Effector memory CD4-positive, alpha-beta T cell (primary cell): ENCODE measurements around the gene SLC18B1.

ENCODE experiments used
- DNase-seq, 3 donors: peaks; one replicate each; pipeline ENCODE4 v3.0.0-alpha.2; 2020
- H3K27ac ChIP-seq: 2 replicates; pipeline ENCODE4 v1.7.0; 2013; ENCODE audit warnings: mild to moderate bottlenecking, low read length, moderate library complexity; ENCODE audit not compliant: insufficient read depth, poor library complexity, severe bottlenecking
- H3K27me3 ChIP-seq: replicated peaks from 2 replicates; pipeline ENCODE4 v1.7.0; 2013; ENCODE audit warnings: mild to moderate bottlenecking, low read length; ENCODE audit not compliant: insufficient read depth, control insufficient read depth, poor library complexity, severe bottlenecking
- H3K36me3 ChIP-seq: 2 replicates; pipeline ENCODE4 v1.7.0; 2013; ENCODE audit warnings: mild to moderate bottlenecking, low read length, moderate library complexity; ENCODE audit not compliant: control insufficient read depth, insufficient read depth
- H3K4me1 ChIP-seq: 2 replicates; pipeline ENCODE4 v1.7.0; 2013; ENCODE audit warnings: low read length, mild to moderate bottlenecking; ENCODE audit not compliant: control insufficient read depth, insufficient read depth, poor library complexity, severe bottlenecking
- H3K4me3 ChIP-seq: 2 replicates; pipeline ENCODE4 v1.7.0; 2013; ENCODE audit warnings: low read length, low read depth, mild to moderate bottlenecking; ENCODE audit not compliant: insufficient read depth, poor library complexity, severe bottlenecking
- H3K9me3 ChIP-seq: 2 replicates; pipeline ENCODE4 v1.7.0; 2013; ENCODE audit warnings: mild to moderate bottlenecking, low read length, moderate library complexity; ENCODE audit not compliant: control insufficient read depth

SLC18B1 gene

DNA sequence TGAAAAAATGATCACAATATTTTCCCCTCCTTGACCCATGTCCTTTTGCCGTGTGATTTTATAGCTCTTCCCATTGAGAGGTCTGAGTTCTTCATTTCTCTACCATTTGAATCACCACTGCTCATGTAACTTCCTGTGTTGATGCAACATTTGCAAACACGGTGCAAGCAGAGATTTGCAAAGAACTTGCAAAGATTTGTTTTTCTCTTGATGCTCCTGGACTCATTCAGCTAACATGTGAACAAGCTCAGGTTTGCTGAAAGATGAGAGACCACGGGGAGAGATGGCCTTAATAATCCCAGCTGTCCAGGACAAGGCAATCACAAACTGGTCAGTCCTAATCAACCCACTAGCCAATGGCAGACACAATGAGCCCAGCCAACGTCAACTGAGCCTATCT is 49.3 kb downstream of the SLC18B1 start:
- H3K27ac ChIP-seq, result no peak overlapping the region
- no peaks in the 10 kb centered on the region for H3K27me3 ChIP-seq
- DNase-seq, result no peak
- no peaks in the 10 kb centered on the region for H3K4me1 ChIP-seq
- H3K4me3 ChIP-seq, result no peak overlapping the region
- no peaks in the 10 kb centered on the region for H3K9me3 ChIP-seq
- no peaks in the 10 kb centered on the region for H3K36me3 ChIP-seq

- no peak for DNase-seq
- no peak overlapping the region for H3K27ac ChIP-seq
Observed at GRCh38 chr6:132748446-132748845, 50.0 kb downstream of the SLC18B1 start.

DNA sequence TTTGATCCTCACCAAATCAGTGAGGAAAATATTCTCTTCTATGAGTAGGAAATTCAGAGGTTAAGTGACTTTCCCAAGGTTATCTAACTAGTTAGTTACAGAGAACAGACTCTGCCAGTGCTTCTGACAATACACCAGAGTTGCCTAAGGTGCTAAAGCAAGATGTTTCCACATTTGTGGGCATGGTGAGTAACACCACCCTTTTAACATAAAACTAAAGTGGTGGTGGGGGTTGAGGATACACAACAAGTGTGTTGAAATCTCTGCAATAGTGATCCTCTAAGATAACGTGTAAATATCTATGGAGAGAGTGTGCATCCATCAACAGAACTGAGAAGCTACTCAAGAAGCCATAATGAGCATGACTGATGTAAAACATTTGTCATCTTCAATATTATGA is 52.4 kb downstream of the SLC18B1 start:
- Histone ChIP-seq H3K27ac (no peak overlapping the region), H3K9me3 (no peaks in the 10 kb centered on the region), H3K36me3 (no peaks in the 10 kb centered on the region), H3K4me3 (no peak overlapping the region), H3K27me3 (no peaks in the 10 kb centered on the region), H3K4me1 (no peaks in the 10 kb centered on the region)
- DNase-seq, result no peak

More at GRCh38 chr6:132748446-132748845, 50.0 kb downstream of the SLC18B1 start:
- no peaks in the 10 kb centered on the region for H3K4me1 ChIP-seq
- H3K36me3 ChIP-seq, result no peaks in the 10 kb centered on the region
- H3K4me3 ChIP-seq, result no peak overlapping the region
- no peaks in the 10 kb centered on the region for H3K27me3 ChIP-seq
- no peaks in the 10 kb centered on the region for H3K9me3 ChIP-seq

DNA sequence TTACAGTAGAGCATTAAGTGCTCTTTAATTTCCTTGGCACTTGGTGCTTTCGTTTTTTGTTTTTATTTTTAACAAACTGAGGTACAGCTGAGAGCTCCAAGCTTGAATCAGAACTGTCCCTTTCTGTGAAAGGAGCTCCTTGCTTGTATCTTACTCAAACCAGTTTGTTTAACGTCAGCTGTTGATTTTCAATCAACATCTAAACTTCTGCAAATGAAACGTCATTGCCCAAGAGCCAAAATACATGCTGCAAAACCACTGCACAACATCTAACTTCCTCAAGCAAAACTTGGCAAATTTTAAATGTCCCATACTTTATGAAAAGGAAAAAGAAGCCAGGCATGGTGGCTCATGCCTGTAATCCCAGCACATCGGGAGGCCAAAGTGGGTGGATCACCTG is 55.9 kb downstream of the SLC18B1 start:
- Histone ChIP-seq H3K36me3 (no peaks in the 10 kb centered on the region), H3K4me3 (no peak overlapping the region), H3K9me3 (no peaks in the 10 kb centered on the region), H3K4me1 (no peaks in the 10 kb centered on the region), H3K27me3 (no peaks in the 10 kb centered on the region), H3K27ac (no peak overlapping the region)
- no peak for DNase-seq

GRCh38 chr6:132741281-132741680 is 57.2 kb downstream of the SLC18B1 start:
- no peak for DNase-seq
- Histone ChIP-seq H3K27ac (no peak overlapping the region), H3K4me3 (no peak overlapping the region), H3K27me3 (no peaks in the 10 kb centered on the region), H3K36me3 (no peaks in the 10 kb centered on the region), H3K9me3 (no peaks in the 10 kb centered on the region), H3K4me1 (peaks cover 1% of the 10 kb centered on the region)

DNA sequence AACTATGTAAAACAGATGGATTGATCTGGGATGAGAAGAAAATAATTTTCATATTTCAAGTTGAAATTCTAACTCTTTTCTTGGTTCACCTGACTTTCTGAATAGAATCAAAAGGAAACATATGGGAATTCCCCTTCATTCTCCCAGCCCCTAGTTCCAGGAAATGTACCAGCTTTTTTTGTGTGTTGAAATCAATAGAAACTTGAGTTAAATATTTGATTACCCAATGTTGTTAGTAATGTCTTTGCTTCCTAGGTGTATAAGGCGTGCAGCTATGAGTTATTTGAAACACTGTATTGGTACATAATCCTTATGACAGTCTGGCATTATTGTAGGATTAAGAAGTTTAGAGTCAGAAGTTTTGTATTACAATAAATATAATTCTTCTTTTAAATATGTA is 62.2 kb downstream of the SLC18B1 start:
- no peak for DNase-seq
- no peaks in the 10 kb centered on the region for H3K27me3 ChIP-seq
- no peak overlapping the region for H3K27ac ChIP-seq
- H3K4me3 ChIP-seq, result no peak overlapping the region
- H3K36me3 ChIP-seq, result no peaks in the 10 kb centered on the region
- H3K4me1 ChIP-seq, result peaks cover 3% of the 10 kb centered on the region
- no peaks in the 10 kb centered on the region for H3K9me3 ChIP-seq

- no peaks in the 10 kb centered on the region for H3K27me3 ChIP-seq
- H3K36me3 ChIP-seq, result no peaks in the 10 kb centered on the region
- no peak overlapping the region for H3K27ac ChIP-seq
- peaks cover 3% of the 10 kb centered on the region for H3K4me1 ChIP-seq
- no peak for DNase-seq
- no peaks in the 10 kb centered on the region for H3K9me3 ChIP-seq
- H3K4me3 ChIP-seq, result no peak overlapping the region
Observed at GRCh38 chr6:132734694-132735236, 63.7 kb downstream of the SLC18B1 start.

DNA sequence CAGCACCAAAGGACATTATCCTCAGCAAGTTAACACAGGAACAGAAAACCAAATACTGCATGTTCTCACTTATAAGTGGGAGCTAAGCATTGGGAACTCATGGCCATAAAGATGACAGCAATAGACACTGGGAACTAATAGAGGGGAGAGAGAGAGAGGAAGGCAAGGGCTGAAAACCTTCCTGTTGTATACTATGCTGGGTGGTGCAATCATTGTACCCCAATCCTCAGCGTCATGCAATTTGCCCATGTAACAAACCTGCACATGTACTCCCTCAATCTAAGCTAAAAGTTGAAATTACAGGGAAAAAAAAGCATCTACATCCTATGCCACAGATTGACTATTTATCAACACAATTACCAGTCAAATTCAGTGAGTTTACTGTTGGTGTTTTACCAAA is 64.6 kb downstream of the SLC18B1 start:
- H3K9me3 ChIP-seq, result no peaks in the 10 kb centered on the region
- H3K36me3 ChIP-seq, result no peaks in the 10 kb centered on the region
- H3K4me1 ChIP-seq, result peaks cover 3% of the 10 kb centered on the region
- no peaks in the 10 kb centered on the region for H3K27me3 ChIP-seq
- H3K27ac ChIP-seq, result no peak overlapping the region
- no peak for DNase-seq
- no peak overlapping the region for H3K4me3 ChIP-seq

GRCh38 chr6:132733283-132733682 is 65.2 kb downstream of the SLC18B1 start:
- DNase-seq, result no peak
- Histone ChIP-seq H3K36me3 (no peaks in the 10 kb centered on the region), H3K4me3 (no peak overlapping the region), H3K4me1 (peaks cover 3% of the 10 kb centered on the region), H3K9me3 (no peaks in the 10 kb centered on the region), H3K27me3 (no peaks in the 10 kb centered on the region), H3K27ac (no peak overlapping the region)

GRCh38 chr6:132731086-132731485 is 67.4 kb downstream of the SLC18B1 start:
- DNase-seq, result no peak

More at GRCh38 chr6:132731086-132731485, 67.4 kb downstream of the SLC18B1 start:
- Histone ChIP-seq H3K4me1 (no peaks in the 10 kb centered on the region), H3K36me3 (no peaks in the 10 kb centered on the region), H3K4me3 (no peak overlapping the region), H3K27ac (no peak overlapping the region), H3K9me3 (no peaks in the 10 kb centered on the region), H3K27me3 (no peaks in the 10 kb centered on the region)
